ENCODE results near the gene AKT1.

Gene AKT1

DNA sequence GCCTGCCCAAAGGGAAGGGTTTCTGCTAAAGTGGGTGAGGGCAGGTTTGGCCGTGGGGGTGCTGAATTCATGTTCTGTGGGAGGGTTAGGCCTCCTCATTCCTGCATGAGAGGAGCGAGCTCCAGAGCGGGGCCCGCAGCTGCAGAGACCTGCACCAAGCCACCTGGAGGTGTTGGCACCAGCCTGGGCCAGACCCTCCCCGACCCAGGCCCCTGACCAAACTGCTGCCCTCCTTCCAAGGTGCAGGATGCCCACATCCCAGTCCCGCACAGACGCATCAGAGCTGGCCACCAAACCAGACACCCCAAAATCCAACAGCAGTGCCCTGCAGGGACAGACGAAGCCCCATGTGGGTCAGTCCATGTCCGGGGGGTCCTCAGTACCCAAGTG lies 61.0 kb downstream of the AKT1 start:
- TF ChIP-seq, protein P1, sequence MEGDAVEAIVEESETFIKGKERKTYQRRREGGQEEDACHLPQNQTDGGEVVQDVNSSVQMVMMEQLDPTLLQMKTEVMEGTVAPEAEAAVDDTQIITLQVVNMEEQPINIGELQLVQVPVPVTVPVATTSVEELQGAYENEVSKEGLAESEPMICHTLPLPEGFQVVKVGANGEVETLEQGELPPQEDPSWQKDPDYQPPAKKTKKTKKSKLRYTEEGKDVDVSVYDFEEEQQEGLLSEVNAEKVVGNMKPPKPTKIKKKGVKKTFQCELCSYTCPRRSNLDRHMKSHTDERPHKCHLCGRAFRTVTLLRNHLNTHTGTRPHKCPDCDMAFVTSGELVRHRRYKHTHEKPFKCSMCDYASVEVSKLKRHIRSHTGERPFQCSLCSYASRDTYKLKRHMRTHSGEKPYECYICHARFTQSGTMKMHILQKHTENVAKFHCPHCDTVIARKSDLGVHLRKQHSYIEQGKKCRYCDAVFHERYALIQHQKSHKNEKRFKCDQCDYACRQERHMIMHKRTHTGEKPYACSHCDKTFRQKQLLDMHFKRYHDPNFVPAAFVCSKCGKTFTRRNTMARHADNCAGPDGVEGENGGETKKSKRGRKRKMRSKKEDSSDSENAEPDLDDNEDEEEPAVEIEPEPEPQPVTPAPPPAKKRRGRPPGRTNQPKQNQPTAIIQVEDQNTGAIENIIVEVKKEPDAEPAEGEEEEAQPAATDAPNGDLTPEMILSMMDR (IDR thresholded peaks at IDR 0.05; ENCODE audit: extremely low read depth, insufficient read depth, missing control alignments) = no peak
- in situ Hi-C loops (cut with MboI; ENCODE audit: low pct_unique_long_range_greater_than_20kb, low sequenced_read_pairs, unreplicated experiment) = no loop called here
- no peak for DNase-seq (ENCODE audit: low spot score)

DNA sequence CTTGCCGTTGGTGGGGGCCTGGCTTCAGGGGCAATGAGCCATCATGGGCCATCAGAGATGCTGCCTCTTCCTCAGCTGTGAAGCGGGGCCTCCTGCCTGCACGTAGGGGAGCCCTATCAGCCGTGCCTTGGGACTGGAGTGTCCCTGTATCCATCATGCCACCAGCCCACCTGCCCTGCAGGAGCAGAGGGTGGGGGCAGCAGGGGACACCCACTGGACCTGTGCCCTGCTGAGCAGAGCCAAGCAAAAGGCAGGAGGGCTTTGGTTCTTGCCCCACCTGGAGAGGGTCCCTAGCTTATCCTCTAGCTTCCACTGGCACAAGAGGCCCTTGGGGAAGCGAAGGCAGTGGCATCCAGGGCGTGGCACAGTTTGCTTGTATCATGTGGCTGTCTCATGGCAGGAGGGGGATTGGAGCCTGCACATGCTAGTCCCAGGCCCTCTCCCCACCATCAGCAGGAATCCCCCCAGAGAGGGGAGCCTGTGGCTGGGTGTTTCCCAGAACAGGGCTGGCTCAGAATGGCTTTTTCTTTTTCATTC lies 61.4 kb downstream of the AKT1 start:
- TF ChIP-seq, protein P1 (IDR thresholded peaks at IDR 0.05; ENCODE audit: extremely low read depth, insufficient read depth, missing control alignments) = no peak
- in situ Hi-C loops (cut with MboI; ENCODE audit: low pct_unique_long_range_greater_than_20kb, low sequenced_read_pairs, unreplicated experiment) = no loop called here
- no peak for DNase-seq (ENCODE audit: low spot score)

DNA sequence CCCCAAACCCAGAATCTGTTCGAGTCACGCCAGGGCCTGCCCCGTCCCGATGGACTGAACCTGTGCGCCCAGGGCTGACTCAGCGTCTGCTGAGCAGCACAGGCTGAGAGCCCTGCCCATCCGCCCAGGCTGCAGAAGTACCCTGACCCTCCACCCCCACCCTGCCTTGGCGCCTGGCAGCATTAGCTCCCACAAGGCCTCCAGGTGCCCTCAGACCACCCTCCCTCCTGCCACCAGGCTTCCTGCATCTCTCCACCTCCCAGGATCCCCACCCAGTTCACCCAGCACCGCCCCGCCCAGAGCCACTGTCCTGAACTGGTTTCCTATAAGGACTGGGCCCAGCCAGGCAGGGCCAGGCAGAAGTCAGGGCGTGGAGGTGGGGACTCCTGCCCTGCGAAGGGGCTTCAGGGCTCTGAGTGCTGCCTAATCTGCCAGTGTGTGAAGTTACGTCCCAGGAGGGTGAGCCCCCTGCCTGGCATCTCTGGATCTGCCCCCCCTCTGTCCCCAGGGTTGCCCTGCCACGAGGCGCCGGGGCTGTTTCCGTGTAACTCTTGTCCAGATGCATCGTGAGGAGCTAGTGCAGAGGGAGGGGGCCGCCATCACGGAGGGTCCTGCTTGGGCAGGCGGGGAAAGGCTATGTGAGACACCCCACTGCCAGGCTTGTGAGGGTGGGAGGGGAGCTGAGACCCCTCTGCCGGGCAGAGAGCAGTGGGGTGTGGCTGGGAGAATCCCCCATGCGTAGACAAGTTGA lies 62.4 kb downstream of the AKT1 start:
- no peak for DNase-seq (ENCODE audit: low spot score)
- TF ChIP-seq, protein P1 (IDR thresholded peaks at IDR 0.05; ENCODE audit: extremely low read depth, insufficient read depth, missing control alignments) = no peak
- in situ Hi-C loops (cut with MboI; ENCODE audit: low pct_unique_long_range_greater_than_20kb, low sequenced_read_pairs, unreplicated experiment) = no loop called here

DNA sequence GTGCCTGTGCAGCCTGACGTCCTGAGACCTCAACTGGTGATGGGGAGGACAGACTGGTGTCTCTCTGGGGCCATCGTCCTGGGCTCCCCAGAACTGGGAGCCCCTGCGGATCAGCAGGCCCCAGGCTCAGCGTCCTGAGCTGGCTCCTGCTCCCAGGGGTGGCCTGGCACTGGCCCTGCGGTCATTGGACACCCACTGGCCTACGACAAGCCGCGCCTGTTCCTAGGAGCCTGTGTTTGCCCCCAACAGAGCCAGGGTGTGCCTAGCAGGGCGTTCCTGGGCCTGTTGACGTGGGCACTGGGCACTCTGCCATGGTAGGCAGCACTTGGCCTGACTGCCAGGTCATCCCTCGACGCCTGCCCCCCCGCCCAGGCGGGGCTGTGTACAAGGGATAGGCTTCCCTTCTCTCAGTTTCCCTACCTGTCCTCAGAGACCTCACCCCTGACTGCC lies 63.2 kb downstream of the AKT1 start:
- TF ChIP-seq, protein P1 (IDR thresholded peaks at IDR 0.05; ENCODE audit: extremely low read depth, insufficient read depth, missing control alignments) = no peak
- in situ Hi-C loops (cut with MboI; ENCODE audit: low pct_unique_long_range_greater_than_20kb, low sequenced_read_pairs, unreplicated experiment) = no loop called here
- DNase-seq (ENCODE audit: low spot score) = no peak

DNA sequence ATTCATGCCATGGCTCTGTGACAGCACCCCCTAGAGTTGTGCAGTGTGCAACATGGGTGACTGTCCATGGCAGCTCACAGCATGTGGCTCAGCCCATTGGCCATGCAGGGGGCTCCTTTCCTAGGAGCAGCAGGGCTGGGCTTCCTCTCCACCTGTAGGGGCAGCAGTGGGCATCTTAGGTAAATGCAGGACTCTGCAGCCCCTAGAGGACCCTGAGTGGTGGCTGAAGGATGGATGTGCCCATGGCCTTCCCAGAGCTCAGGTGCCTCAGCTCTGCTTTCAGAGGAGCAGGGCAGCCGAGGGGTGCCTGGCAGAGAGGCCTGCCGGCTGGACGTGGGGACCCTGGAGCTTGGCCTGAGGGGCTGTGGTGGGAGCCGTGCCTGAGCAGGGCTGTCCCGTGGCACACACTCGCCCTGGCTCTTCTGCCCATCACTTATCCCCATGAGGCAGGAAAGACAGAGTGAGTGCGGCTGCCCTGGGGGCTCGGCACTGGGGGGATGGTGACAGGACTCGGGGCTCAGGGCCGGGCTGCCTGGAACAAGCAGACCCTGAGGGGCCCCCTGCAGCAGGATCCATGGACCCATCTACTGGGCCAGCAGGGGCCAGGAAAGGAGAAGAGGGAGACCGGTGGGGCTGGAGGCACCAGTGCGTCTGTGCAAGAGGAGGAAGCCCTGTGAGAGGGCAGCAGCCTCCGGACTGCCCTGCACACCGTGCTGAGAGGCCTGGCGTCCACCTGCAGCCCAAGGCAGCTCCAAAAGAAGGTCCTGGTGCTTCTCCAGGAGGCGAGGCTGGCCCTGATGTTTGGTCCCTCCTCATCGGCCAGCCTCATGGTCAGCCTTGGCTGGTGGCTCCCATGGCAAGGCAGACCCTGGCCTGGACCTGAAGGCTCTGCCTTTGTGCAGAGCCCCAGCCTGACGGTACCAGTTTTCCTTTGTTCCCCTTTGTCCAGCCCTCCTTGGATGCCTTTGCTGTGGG lies 63.9 kb downstream of the AKT1 start:
- TF ChIP-seq, protein P1 (IDR thresholded peaks at IDR 0.05; ENCODE audit: extremely low read depth, insufficient read depth, missing control alignments) = peak; percentile 34
- DNase-seq (ENCODE audit: low spot score) = no peak
- in situ Hi-C loops (cut with MboI; ENCODE audit: low pct_unique_long_range_greater_than_20kb, low sequenced_read_pairs, unreplicated experiment) = no loop called here

DNA sequence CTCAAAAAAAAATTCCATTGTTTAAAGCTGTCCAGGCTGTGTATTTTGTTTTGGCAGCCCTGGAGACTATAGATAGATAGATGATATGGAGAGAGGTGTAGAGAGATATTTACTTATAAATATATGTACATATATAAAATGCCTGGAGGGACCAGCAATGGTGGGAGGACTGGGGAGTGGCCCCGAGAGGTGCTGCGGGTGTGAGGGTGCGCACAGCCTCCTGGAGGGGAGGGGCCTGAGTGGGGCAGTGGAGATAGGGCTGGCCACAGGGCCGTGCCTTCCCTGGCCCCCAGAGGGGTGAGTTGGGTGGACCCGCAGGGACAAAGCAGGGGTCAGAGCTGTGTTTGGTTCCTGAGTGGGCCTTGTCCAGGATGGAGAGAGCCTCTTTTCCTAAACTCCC lies 65.1 kb downstream of the AKT1 start:
- DNase-seq (ENCODE audit: low spot score) = no peak
- in situ Hi-C loops (cut with MboI; ENCODE audit: low pct_unique_long_range_greater_than_20kb, low sequenced_read_pairs, unreplicated experiment) = no loop called here
- TF ChIP-seq, protein P1 (IDR thresholded peaks at IDR 0.05; ENCODE audit: extremely low read depth, insufficient read depth, missing control alignments) = no peak
